Measurements from ENCODE around the gene MINDY3.
"Not testable (repeated sequence)": the region's sequence is repeated elsewhere in the genome, so short reads cannot be mapped to it uniquely, and the experiment has no call there.

MINDY3 gene

DNA sequence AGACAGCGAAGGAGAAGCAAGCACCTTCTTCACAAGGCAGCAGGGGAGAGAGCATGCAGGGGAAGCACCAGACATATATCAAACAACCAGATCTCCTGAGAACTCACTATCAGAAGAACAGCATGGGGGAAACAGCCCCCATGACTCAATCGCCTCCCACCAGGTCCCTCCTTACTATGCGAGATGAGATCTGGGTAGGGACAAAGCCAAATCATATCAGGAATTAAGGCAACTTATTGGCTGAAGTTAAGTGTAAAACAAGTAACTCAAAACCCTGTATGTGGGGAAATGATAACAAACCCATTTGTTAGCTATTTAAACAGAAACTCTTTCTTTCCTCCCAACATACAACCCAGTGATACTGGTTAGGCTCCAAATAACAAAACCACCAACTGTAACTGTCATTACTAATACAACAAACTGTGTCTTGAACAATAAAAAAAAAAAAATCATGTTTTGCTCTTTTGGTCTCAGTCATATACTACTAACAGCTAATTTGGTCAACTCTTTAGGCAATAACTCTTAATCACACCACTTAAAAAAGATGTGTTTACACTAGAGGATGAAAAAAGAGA lies 57.8 kb downstream of the MINDY3 start:
- DNase-seq = no peak

GRCh38 chr10:15801641-15802040 lies 58.7 kb downstream of the MINDY3 start:
- no peak for DNase-seq

DNA sequence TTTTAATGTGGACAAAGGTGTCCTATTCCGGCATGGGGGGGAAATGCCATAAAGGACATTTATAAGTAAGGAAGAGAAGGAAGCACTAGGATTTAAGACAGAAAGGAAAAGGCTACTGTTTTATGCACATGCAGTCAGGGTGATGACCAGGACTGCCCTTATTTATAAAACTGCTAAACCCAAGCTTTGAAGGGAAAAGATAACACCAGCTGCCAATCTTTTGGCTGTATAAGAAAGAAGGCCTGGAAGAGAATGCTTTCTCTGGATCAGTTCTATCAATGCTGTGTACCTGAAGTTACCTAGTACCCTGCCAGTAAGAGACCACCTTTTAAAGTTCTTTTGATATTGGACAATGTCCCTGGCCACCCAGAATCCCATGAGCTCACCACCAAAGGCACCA lies 59.2 kb downstream of the MINDY3 start:
- no peak for DNase-seq

DNA sequence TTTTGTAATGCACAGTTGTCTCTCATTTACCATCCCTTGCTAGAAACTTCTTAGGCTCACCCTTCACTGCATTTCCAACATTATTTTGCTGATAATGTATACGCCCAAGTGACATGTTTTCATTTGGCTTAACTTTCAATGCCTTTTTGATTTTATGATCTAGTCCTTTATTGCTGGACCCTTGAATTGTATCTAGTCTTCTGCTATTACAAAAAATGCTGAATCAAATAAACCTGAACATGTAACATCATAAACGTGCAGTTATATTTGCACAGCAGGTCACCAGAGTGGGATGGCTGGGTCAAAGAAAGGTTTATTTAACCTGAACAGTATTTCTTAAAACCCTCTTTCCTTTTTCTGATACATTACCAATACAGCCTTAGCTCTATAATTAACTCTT lies 63.0 kb downstream of the MINDY3 start:
- DNase-seq = no peak

DNA sequence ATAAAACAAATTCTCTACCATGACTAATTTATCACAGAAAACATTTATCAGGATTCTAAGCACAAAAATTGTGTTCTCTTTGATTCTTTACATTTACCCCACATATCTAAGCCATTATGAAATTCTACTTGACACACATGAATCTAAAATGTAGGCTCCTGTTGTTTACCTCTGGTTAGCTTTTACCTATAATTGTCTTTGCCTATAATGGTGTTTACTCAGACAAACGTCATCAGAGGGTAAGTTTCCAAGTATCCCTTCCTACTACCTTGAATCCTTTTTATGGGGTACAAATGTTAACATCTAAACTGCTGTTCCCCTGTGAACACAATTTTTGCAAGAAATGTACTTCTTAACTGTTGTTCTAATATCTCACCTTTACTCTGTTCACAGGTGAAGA lies 63.5 kb downstream of the MINDY3 start:
- DNase-seq = no peak

GRCh38 chr10:15796098-15796759 lies 64.1 kb downstream of the MINDY3 start:
- DNase-seq = no peak

DNA sequence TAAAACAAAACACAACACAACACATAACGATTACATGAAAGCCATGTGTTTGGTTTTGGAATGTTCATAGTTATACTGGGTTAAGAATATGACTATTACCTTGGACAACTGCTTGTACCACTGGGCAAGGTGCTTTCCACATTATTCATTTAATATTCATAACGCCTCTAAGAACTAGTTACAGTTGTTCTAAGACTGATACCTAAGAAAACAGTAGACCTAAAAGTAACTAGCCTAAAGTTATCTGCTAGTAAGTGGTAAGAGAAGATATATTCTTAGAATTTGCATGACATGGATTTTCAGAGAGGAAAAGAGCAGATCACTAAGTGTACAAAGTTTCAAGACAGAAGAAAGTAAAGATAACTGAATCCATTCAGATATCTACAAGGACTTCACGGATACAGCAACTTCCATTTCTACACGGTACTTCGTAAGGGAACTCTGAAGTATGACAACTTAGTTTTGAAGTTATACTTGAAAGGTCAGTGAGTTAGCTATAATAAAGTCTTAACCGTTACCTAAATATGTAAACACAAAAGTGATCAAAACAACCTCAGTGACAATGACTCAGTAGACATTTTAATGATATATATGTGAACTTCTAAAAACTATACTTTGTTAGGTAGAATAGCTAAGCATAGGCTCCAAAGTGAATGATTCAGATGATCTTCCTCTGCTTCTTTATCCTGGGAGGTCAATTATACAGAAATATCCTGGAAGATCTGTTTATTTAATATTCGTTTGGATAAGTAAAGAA lies 65.1 kb downstream of the MINDY3 start:
- no peak for DNase-seq

GRCh38 chr10:15794569-15794968 lies 65.7 kb downstream of the MINDY3 start:
- DNase-seq = no peak

DNA sequence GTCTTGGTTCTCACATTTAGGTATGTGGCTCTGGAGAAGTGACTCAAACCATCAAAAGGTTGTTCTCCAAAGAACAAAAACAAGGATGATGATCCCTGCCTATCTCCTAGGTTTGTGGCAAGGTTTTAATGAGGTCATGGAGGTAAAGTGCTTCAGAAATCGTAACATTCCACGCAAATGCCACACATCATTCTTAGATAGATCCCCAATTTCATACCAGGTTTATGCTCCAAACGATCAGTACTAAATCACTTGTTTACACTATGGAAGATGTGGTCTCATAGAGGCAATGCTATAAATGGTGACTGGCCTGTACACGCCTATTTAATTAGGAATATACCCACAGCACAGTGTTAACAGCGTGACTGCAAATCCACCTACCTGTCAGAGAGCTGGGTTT lies 66.6 kb downstream of the MINDY3 start:
- no peak for DNase-seq

- DNase-seq = no peak
Measured at GRCh38 chr10:15792777-15793176, 67.5 kb downstream of the MINDY3 start.

GRCh38 chr10:15791816-15792524 lies 68.3 kb downstream of the MINDY3 start:
- DNase-seq = no peak

GRCh38 chr10:15789793-15790525 lies 70.3 kb downstream of the MINDY3 start:
- no peak for DNase-seq

GRCh38 chr10:15787426-15787825 lies 72.9 kb downstream of the MINDY3 start:
- DNase-seq = no peak

- no peak for DNase-seq
Measured at GRCh38 chr10:15784662-15785300, 75.5 kb downstream of the MINDY3 start.

DNA sequence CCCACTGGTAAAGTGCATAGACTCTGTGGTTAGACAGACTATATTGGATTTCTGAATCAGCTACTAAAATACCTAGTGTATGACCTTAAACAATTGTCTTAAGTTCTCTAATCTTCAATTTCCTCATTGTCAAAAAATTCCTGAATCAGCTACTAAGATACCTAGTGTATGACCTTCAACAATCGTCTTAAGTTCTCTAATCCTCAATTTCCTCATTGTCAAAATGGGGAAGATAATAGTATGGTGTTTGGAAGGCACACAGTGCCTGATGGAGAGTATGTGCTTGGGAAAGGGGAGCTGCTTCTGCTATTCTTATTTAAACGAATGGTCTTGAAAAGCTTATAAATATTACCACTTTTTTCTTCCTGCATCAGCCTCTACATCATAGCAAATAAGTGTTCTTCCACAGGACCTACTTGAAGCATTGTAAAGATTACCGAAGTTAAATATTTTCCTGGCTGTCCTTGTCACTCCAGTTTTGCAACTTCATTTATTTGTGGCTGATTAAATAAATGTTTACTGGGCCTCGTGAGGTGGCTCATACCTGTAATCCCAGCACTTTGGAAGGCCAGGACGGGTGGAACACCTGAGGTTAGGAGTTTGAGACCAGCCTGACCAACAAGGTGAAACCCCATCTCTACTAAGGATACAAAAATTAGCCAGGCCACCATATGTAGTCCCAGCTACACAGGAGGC lies 76.2 kb downstream of the MINDY3 start:
- DNase-seq = no peak

DNA sequence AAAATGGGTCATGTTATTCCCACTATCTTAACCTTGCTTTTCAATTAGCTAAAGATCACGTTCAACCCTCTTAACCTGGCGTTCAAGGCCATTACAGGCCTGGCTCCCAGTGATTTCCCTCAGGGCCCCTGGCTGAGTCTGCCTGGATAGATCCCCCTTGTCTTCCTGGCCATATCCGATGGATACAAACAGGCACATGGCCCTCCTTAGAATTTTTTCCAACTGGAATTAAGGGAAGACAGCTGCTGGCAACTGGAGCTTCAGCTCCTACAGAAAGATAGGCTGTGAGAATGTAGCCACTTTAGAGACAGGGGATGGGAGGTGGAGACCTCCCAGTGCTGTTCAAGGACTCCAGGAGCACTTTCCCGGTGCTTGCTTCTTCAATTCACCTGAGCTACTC lies 77.5 kb downstream of the MINDY3 start:
- DNase-seq = no peak

DNA sequence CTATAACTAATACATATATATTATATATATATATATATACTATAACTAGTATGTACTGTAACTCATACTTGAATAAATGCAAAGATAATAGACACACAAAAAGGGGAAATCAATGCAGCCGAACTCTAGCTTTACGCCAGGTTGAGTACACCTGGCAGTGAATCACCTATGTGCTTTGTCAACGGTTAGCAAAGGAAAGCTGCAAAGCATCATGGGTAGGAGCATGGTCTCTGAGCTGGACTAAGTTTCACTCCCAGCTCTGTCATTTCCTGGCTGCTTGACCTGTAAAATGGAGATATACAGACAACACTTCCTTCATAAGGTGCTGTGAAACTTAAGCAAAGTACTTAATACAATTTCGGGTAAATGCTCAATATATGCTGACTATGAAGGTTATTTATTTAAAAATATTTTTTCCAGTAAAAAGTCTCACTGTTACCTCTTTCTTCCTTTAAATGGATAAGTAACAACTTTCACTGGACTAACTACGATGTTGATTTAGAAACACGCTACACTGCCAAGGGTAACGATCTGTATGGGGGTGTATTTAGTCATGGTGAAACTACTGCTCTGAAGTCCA lies 78.8 kb downstream of the MINDY3 start:
- no peak for DNase-seq

DNA sequence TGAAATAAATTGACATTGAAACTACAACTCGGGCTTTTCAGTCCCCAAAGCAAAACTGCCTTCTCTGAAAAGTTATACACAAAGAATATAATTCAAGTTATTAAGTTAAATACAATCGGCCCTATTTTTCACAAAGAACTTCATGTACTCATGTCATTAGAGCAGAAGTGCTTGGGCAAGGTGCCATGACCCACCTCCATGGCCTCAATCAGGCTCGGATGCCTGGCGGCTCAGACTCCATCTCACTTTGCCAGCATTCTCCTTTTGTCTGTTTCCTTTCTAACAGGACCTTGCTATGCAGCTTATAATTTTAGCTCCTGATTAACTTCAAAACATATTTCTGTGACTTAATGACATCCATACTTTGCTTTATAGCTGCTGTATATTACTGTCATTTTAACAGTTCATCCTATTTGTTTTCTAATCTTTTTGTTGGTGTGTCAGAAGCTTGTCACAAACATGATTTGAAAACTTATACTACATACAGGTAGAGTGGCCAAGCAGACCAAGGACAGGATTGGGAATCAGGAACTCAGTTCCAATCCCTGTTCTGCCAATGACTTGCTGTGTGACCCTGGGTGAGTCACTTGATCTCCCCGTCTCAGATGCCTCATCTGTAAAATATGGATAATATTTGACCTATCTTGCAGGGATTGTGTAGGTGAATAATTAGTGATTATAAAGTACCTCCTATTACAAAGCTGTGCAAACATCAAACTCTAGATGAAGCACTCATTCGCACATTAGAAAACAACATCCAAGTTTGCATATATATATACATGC lies 79.8 kb downstream of the MINDY3 start:
- DNase-seq = no peak

DNA sequence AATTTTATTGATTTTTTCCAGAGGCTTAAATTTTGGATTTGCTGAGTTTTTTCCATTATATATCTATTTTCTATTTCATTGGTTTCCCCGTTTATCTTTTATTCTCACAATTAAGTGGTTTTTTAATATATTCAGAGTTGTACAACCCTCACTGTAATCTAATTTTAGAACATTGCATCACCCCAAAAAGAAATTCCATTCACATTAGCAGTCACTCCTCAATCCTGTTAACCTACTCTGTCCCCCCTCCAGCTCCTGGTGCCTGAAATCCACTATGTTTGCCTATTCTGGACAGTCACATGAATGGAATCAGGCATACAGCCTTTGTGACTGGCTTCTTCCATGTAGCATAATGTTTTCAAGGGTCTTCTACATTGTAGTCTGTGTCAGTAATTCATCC lies 84.8 kb downstream of the MINDY3 start:
- no peak for DNase-seq

GRCh38 chr10:15774534-15774933 lies 85.8 kb downstream of the MINDY3 start:
- DNase-seq = not testable (repeated sequence)

Data from activated CD8-positive, alpha-beta memory T cell treated with anti-CD3 and anti-CD28 coated beads, Interleukin-2, amount 50 U/mL, for 4 hours (primary cell).